ENCODE results near the gene EPB41. TPM values are rescaled to one million over a fixed set of nuclear protein-coding genes. Genes with fewer than 3 reads are reported as not detected.

Gene EPB41
- total and polyA plus RNA-seq, 2 donors from 2014 or later = 9.9 to 38.8 TPM

DNA sequence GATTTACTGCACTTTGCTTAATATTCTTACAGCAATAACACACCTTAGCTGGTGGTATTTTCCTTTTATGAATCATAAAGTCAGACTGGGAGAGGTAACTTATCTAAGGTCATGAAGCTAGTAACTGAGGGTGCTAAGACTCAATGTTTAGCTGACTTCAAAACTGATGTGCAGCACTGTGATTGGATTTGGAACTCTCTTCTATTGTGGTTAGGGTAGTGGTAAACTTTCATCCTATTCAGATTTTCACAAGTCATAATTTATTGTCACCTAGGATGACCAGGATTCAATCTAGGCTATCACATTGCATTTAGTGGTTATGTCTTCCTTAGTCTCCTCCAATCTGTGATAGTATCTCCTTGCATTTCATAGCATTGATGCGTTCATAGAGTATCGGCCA, 18.9 kb downstream of the EPB41 start:
- intact Hi-C loops (cut with DNase I) = no loop called here

GRCh38 chr1:28933918-28934317, 19.5 kb downstream of the EPB41 start:
- intact Hi-C loops (cut with DNase I) = no loop called here
- H3K4me3 ChIP-seq (ENCODE audit: low read length in 3 of 3) = no peak overlapping the region
- H3K27ac ChIP-seq (ENCODE audit: low read depth in 2 of 2, low read length in 2 of 2) = no peak overlapping the region
- DNase-seq (no peak), FAIRE-seq (no peak)
- TF ChIP-seq CTCF (IDR thresholded peaks at IDR 0.05; ENCODE audit: borderline replicate concordance, extremely low read depth, insufficient read depth) = no peak
- no peak overlapping the region for H3K9ac ChIP-seq (ENCODE audit: low read length in 3 of 3)
- no peaks in the 10 kb centered on the region for H3K9me3 ChIP-seq (ENCODE audit: control insufficient read depth in 2 of 3, insufficient read depth in 1 of 3, low read length in 3 of 3)
- no peaks in the 10 kb centered on the region for H3K27me3 ChIP-seq (ENCODE audit: control insufficient read depth, insufficient read depth, low read length)
- no peaks in the 10 kb centered on the region for H3K36me3 ChIP-seq (ENCODE audit: control insufficient read depth in 2 of 3, insufficient read depth in 3 of 3, low read length in 3 of 3)
- no peaks in the 10 kb centered on the region for H3K4me1 ChIP-seq (ENCODE audit: control insufficient read depth in 2 of 3, insufficient read depth in 2 of 3, low read depth in 1 of 3, low read length in 3 of 3)

More for the DNA sequence above, 18.9 kb downstream of the EPB41 start:
- H3K27ac ChIP-seq (ENCODE audit: low read depth in 2 of 2, low read length in 2 of 2) = no peak overlapping the region
- H3K9me3 ChIP-seq (ENCODE audit: control insufficient read depth in 2 of 3, insufficient read depth in 1 of 3, low read length in 3 of 3) = no peaks in the 10 kb centered on the region
- peaks cover 0 to 2% (median 0%) of the 10 kb centered on the region in 3 donors for H3K4me1 ChIP-seq (ENCODE audit: control insufficient read depth in 2 of 3, insufficient read depth in 2 of 3, low read depth in 1 of 3, low read length in 3 of 3)
- H3K27me3 ChIP-seq (ENCODE audit: control insufficient read depth, insufficient read depth, low read length) = no peaks in the 10 kb centered on the region
- no peak overlapping the region for H3K4me3 ChIP-seq (ENCODE audit: low read length in 3 of 3)
- no peak for FAIRE-seq
- DNase-seq = no peak
- H3K36me3 ChIP-seq (ENCODE audit: control insufficient read depth in 2 of 3, insufficient read depth in 3 of 3, low read length in 3 of 3) = no peaks in the 10 kb centered on the region
- H3K9ac ChIP-seq (ENCODE audit: low read length in 3 of 3) = no peak overlapping the region
- no peak for TF ChIP-seq CTCF (IDR thresholded peaks at IDR 0.05; ENCODE audit: borderline replicate concordance, extremely low read depth, insufficient read depth)

DNA sequence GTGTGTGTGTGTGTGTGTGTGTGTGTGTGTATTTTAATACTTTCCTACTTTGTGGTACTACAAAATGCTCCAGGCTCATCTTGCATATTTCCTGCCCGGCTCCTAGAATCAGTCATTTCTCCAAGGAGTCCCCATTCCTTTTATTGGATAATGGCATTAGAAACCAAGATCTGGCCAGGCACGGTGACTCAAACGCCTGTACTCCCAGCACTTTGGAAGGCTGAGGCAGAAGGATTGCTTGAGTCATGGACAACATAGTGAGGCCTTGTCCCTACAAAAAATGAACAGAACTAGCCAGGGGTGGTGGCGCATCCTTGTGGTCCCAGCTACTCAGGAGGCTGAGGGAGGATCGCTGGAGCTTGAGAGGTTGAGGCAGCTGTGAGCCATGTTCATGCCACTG, 20.3 kb downstream of the EPB41 start:
- Histone ChIP-seq H3K4me1 (ENCODE audit: control insufficient read depth in 2 of 3, insufficient read depth in 2 of 3, low read depth in 1 of 3, low read length in 3 of 3) (no peaks in the 10 kb centered on the region), H3K9ac (ENCODE audit: low read length in 3 of 3) (no peak overlapping the region), H3K4me3 (ENCODE audit: low read length in 3 of 3) (no peak overlapping the region), H3K27ac (ENCODE audit: low read depth in 2 of 2, low read length in 2 of 2) (no peak overlapping the region), H3K36me3 (ENCODE audit: control insufficient read depth in 2 of 3, insufficient read depth in 3 of 3, low read length in 3 of 3) (no peaks in the 10 kb centered on the region), H3K9me3 (ENCODE audit: control insufficient read depth in 2 of 3, insufficient read depth in 1 of 3, low read length in 3 of 3) (no peaks in the 10 kb centered on the region), H3K27me3 (ENCODE audit: control insufficient read depth, insufficient read depth, low read length) (no peaks in the 10 kb centered on the region)
- intact Hi-C loops (cut with DNase I) = no loop called here
- no peak for TF ChIP-seq CTCF (IDR thresholded peaks at IDR 0.05; ENCODE audit: borderline replicate concordance, extremely low read depth, insufficient read depth)
- no peak for FAIRE-seq
- DNase-seq = no peak

DNA sequence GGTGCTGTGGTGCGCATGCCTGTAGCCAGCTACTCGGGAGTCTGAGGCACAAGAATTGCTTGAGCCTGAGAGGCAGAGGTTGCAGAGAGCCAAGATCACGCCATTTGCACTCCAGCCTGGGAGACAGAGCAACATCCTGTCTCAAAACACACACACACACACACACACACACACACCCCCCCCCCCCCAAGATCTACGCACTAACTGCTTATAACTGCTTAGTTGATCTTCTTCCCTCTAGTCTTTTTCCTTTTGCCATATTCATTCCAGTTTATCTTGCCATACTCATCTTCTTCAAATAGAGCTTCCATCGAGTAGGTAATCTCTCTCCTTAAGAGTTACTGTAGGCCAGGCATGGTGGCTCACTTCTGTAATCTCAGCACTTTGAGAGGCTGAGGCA, 20.9 kb downstream of the EPB41 start:
- DNase-seq (no peak), FAIRE-seq (no peak)
- H3K9ac ChIP-seq (ENCODE audit: low read length in 3 of 3) = no peak overlapping the region
- H3K4me3 ChIP-seq (ENCODE audit: low read length in 3 of 3) = no peak overlapping the region
- no peak overlapping the region for H3K27ac ChIP-seq (ENCODE audit: low read depth in 2 of 2, low read length in 2 of 2)
- no peaks in the 10 kb centered on the region for H3K9me3 ChIP-seq (ENCODE audit: control insufficient read depth in 2 of 3, insufficient read depth in 1 of 3, low read length in 3 of 3)
- no peak for TF ChIP-seq CTCF (IDR thresholded peaks at IDR 0.05; ENCODE audit: borderline replicate concordance, extremely low read depth, insufficient read depth)
- no peaks in the 10 kb centered on the region for H3K36me3 ChIP-seq (ENCODE audit: control insufficient read depth in 2 of 3, insufficient read depth in 3 of 3, low read length in 3 of 3)
- H3K4me1 ChIP-seq (ENCODE audit: control insufficient read depth in 2 of 3, insufficient read depth in 2 of 3, low read depth in 1 of 3, low read length in 3 of 3) = no peaks in the 10 kb centered on the region
- intact Hi-C loops (cut with DNase I) = no loop called here
- H3K27me3 ChIP-seq (ENCODE audit: control insufficient read depth, insufficient read depth, low read length) = no peaks in the 10 kb centered on the region
